Fibroblast of villous mesenchyme (primary cell): ENCODE results near the gene NBAS. TPM values are rescaled to one million over a fixed set of nuclear protein-coding genes. Genes with fewer than 3 reads are reported as not detected.

ENCODE experiments used
- DNase-seq: peaks from one replicate; pipeline ENCODE4 v3.0.0-alpha.2; 2010; ENCODE audit warnings: low read depth
- H3K4me3 ChIP-seq: 2 replicates; pipeline ENCODE4 v1.5.1; 2011; ENCODE audit warnings: low read depth, mild to moderate bottlenecking, low read length
- CTCF ChIP-seq: IDR thresholded peaks from 2 replicates; pipeline ENCODE4 v1.5.1; 2012; ENCODE audit warnings: low read depth, mild to moderate bottlenecking, low read length; ENCODE audit not compliant: insufficient read depth
- total RNA-seq: library from RNA; depleted of rRNA; stranded (reverse); fragments of >200 nt; gene quantifications from 2 replicates; pipeline ENCODE4 v1.2.3, GENCODE V29; 2012

Gene NBAS
- total RNA-seq, 1 donor, result 109 TPM

GRCh38 chr2:15565994-15566671 lies 5.0 kb upstream of the NBAS start:
- no peak for TF ChIP-seq CTCF
- no peak for DNase-seq
- H3K4me3 ChIP-seq, result no peak overlapping the region

GRCh38 chr2:15565392-15565791 lies 4.3 kb upstream of the NBAS start:
- DNase-seq, result no peak
- no peak overlapping the region for H3K4me3 ChIP-seq
- no peak for TF ChIP-seq CTCF

- no peak for DNase-seq
- no peak overlapping the region for H3K4me3 ChIP-seq
- TF ChIP-seq CTCF, result no peak
Observed at GRCh38 chr2:15563227-15564100, 2.3 kb upstream of the NBAS start.

GRCh38 chr2:15562354-15563031 lies 1.4 kb upstream of the NBAS start:
- no peak for DNase-seq
- no peak overlapping the region for H3K4me3 ChIP-seq
- TF ChIP-seq CTCF, result no peak

GRCh38 chr2:15561574-15562344 lies 625 bp upstream of the NBAS start:
- DNase-seq, result peak; percentile 50
- peak overlapping the region; percentile 99 for H3K4me3 ChIP-seq
- no peak for TF ChIP-seq CTCF

GRCh38 chr2:15560140-15560987 lies 770 bp downstream of the NBAS start:
- peak overlapping the region; percentile 99 for H3K4me3 ChIP-seq
- DNase-seq, result peak; percentile 54
- TF ChIP-seq CTCF, result no peak
